ENCODE results near the gene JRKL.

The JRKL gene

GRCh38 chr11:96389720-96390487 lies at the start of gene JRKL, which contains the start of gene CCDC82:
Gene JRKL, plus strand, starts transcription at chr11:96390013. Its CDS starts 637 bp downstream, at chr11:96390650.
Gene CCDC82, minus strand, starts transcription at chr11:96389912. Its CDS starts 5,165 bp downstream, at chr11:96384747.
- in situ Hi-C loops (cut with MboI; ENCODE audit: low sequenced_read_pairs): no loop called here

DNA sequence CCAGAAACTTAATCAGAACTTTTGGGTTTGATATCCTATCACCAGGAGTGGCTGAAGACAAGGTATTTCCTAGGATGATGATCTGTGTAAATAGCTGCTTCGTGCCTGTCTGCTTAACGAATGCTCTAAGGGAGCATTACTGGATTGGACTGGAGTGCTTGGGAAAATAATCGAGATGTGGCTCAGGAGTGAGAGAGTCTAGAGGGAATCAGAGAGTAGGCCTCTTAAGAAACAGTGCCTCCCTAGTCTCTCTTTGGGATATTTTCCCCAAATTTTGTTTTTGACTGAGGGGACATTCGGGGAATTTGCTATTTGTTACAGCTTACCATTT lies 49.3 kb upstream of the JRKL start:
- in situ Hi-C loops (cut with MboI; ENCODE audit: low sequenced_read_pairs): no loop called here

- in situ Hi-C loops (cut with MboI; ENCODE audit: low sequenced_read_pairs): no loop called here
These were observed 48.4 kb upstream of the JRKL start for GRCh38 chr11:96341211-96342013.

DNA sequence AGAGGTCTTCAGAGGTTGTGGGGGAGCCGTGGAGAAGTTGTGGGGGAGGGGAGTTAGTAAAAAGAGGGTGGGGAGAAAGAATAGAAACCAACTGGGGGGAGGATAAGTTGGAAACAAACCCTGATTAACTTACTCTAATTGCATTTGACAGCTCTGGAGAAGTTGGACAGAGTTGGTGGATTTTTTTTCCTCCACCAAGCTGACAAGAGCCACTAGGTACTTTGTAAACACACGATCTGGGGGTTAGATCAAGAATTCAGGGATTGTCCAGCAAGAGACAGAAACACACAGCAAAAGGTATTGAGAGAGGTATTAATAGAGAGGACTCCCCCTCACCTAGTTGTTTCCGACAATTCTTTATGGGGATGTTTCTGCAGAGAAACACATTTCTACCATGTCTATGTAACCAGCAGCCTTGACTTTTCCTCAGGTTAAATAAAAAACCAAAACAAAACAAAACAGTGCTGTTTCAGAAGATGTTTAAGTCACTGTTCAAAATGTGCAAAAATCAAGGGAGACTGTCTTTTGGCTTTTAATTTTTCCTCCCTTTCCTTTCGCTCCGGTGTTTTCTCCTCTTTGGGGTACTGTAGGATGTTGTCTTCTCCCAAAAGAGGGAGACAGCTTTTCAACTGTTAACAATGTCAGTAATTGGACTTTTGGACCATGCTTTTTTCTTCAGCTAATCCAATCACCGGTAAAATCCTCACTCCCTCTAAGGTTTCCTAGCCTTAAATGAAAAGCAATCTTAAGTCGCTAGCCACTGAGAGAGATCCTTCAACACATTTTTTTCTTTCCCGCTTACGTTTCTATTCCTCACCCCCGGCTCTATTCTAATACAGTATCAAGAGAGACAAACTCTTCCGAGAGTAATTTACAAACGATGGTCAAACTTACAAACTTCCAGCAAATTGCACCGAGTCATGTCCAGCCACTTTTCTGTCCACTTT lies 47.5 kb upstream of the JRKL start:
- in situ Hi-C loops (cut with MboI; ENCODE audit: low sequenced_read_pairs): no loop called here

GRCh38 chr11:96342961-96343711 lies 46.7 kb upstream of the JRKL start, which contains the start of gene MAML2:
Gene MAML2, minus strand, starts transcription at chr11:96343195. Its CDS starts 1,300 bp downstream, at chr11:96341895.
- in situ Hi-C loops (cut with MboI; ENCODE audit: low sequenced_read_pairs): no loop called here

DNA sequence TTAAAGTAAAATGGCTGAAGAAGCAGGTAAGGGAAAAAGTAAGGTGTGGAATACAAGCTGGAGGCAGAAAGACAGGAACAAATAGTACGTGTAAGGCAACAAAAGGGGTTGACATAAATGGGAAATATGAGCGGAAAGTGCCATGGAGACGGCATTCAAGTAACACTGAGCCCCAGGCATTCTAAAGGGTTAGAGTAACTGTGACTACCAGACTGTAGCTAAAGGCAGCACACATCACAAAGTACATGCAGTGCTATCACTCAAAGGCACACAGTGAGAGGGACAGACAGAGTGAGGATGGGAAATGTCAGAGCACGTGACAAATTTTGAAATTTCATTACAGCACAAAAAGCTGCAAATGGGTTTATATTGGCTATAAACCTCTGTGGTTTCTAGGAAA lies 33.0 kb upstream of the JRKL start:
- in situ Hi-C loops (cut with MboI; ENCODE audit: low sequenced_read_pairs): no loop called here

- in situ Hi-C loops (cut with MboI; ENCODE audit: low sequenced_read_pairs): no loop called here
These were observed 32.0 kb upstream of the JRKL start for GRCh38 chr11:96357794-96358193.

GRCh38 chr11:96358321-96358720 lies 31.5 kb upstream of the JRKL start:
- in situ Hi-C loops (cut with MboI; ENCODE audit: low sequenced_read_pairs): no loop called here

- in situ Hi-C loops (cut with MboI; ENCODE audit: low sequenced_read_pairs): no loop called here
These were observed 28.0 kb upstream of the JRKL start for GRCh38 chr11:96361778-96362177.

- in situ Hi-C loops (cut with MboI; ENCODE audit: low sequenced_read_pairs): no loop called here
These were observed 24.3 kb upstream of the JRKL start for GRCh38 chr11:96365493-96365892.

GRCh38 chr11:96366024-96366423 lies 23.8 kb upstream of the JRKL start:
- in situ Hi-C loops (cut with MboI; ENCODE audit: low sequenced_read_pairs): no loop called here

- in situ Hi-C loops (cut with MboI; ENCODE audit: low sequenced_read_pairs): no loop called here
These were observed 22.5 kb upstream of the JRKL start for GRCh38 chr11:96367342-96367741.

- in situ Hi-C loops (cut with MboI; ENCODE audit: low sequenced_read_pairs): no loop called here
These were observed 16.0 kb upstream of the JRKL start for GRCh38 chr11:96373826-96374225.

- in situ Hi-C loops (cut with MboI; ENCODE audit: low sequenced_read_pairs): no loop called here
These were observed 13.0 kb upstream of the JRKL start for GRCh38 chr11:96376796-96377195.

GRCh38 chr11:96384156-96384555 lies 5.7 kb upstream of the JRKL start:
- in situ Hi-C loops (cut with MboI; ENCODE audit: low sequenced_read_pairs): no loop called here

GRCh38 chr11:96385187-96385586 lies 4.6 kb upstream of the JRKL start:
- in situ Hi-C loops (cut with MboI; ENCODE audit: low sequenced_read_pairs): no loop called here

GRCh38 chr11:96388891-96389719 lies 708 bp upstream of the JRKL start:
- in situ Hi-C loops (cut with MboI; ENCODE audit: low sequenced_read_pairs): no loop called here

GRCh38 chr11:96390488-96390792 lies 627 bp downstream of the JRKL start:
- in situ Hi-C loops (cut with MboI; ENCODE audit: low sequenced_read_pairs): no loop called here

GRCh38 chr11:96391698-96392307 lies 2.0 kb downstream of the JRKL start:
- in situ Hi-C loops (cut with MboI; ENCODE audit: low sequenced_read_pairs): no loop called here

Data from hTERT RPE-1 (cell line).